Measurements from ENCODE around the gene RPUSD1.

The RPUSD1 gene

DNA sequence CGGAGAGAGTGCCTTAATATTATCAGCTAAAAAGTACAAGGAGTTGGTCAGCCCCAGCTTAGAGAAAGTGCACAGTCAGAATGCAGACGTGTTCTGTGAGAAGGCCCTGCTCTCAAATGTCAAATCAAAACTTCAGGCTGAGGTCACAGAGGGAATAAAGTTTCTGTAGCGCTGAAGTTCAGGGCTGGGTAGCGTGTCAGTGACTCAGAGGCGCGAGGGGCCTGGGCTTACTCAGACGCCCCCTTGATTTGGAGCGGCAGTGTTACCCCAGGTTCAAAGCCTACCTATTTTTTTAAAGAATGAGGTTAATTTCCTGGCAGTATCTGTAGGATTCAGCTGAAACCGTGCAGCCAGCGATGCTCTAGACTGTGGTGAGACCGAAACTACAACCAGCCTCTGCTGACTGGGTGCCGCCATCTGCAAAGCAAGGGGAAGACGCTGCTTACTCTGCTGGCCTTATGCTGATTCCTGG is 52.2 kb downstream of the RPUSD1 start:
- DNase-seq (ENCODE audit: insufficient read length, low spot score) (no peak), FAIRE-seq (no peak)
- TF ChIP-seq, protein P1, sequence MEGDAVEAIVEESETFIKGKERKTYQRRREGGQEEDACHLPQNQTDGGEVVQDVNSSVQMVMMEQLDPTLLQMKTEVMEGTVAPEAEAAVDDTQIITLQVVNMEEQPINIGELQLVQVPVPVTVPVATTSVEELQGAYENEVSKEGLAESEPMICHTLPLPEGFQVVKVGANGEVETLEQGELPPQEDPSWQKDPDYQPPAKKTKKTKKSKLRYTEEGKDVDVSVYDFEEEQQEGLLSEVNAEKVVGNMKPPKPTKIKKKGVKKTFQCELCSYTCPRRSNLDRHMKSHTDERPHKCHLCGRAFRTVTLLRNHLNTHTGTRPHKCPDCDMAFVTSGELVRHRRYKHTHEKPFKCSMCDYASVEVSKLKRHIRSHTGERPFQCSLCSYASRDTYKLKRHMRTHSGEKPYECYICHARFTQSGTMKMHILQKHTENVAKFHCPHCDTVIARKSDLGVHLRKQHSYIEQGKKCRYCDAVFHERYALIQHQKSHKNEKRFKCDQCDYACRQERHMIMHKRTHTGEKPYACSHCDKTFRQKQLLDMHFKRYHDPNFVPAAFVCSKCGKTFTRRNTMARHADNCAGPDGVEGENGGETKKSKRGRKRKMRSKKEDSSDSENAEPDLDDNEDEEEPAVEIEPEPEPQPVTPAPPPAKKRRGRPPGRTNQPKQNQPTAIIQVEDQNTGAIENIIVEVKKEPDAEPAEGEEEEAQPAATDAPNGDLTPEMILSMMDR (IDR thresholded peaks at IDR 0.05; ENCODE audit: insufficient read depth, missing control alignments): no peak

DNA sequence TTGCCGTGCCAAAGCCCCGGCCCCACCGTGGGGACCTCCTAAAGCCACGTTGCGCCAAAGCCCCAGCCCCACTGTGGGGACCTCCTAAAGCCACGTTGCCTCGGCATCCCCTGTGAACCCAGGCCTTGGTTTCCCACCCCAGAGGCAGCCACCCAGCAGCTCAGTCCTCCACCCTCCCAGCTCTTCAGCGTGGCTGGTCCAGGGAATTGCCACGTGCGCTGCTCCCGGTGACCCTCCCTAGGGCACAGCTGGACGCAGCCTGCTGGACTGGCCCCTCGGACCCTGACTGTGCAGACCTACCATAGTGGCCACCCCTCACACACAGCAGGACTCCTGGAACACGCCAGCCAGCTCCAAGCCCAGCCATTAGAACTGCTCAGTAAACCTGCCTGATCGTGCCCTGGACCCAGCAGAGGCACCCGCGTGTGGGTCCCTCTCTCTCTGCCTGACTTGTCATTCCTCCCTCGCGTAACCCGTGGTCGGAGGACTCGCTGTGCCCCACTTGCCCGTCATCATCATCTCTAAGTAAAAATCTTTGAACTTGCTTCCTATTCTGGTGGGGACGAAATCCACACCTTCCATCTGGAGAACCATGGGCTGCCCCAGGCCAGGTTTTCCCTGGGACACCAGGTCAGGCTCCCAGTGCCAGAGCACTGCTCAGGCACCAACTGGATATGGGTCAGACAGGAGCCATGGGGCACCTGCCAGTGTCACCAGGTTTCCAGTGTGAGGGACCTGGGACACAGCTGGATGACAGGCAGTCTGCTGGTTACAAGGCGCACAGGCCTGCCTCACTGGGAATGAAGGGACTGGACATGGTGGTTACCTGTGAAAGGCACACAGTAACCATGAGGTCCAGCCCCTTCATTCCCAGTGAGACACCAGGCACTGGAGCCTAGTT is 53.0 kb downstream of the RPUSD1 start:
- no peak for FAIRE-seq
- no peak for DNase-seq (ENCODE audit: insufficient read length, low spot score)
- TF ChIP-seq, protein P1 (IDR thresholded peaks at IDR 0.05; ENCODE audit: insufficient read depth, missing control alignments): no peak

All from D721Med (cell line).